ENCODE data around the gene WASF3.
"Not testable (repeated sequence)": the region's sequence is repeated elsewhere in the genome, so short reads cannot be mapped to it uniquely, and the experiment has no call there.

WASF3 gene

GRCh38 chr13:26722321-26722720 is 164.8 kb downstream of the WASF3 start:
- no peak for DNase-seq

DNA sequence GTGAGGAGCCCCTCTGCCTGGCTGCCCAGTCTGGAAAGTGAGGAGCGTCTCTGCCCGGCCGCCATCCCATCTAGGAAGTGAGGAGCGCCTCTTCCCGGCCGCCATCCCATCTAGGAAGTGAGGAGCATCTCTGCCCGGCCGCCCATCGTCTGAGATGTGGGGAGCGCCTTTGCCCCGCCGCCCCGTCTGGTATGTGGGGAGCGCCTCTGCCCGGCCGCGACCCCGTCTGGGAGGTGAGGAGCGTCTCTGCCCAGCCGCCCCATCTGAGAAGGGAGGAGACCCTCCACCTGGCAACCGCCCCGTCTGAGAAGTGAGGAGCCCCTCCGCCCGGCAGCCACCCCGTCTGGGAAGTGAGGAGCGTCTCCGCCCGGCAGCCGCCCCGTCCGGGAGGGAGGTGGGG is 166.1 kb downstream of the WASF3 start:
- DNase-seq, result not testable (repeated sequence)

DNA sequence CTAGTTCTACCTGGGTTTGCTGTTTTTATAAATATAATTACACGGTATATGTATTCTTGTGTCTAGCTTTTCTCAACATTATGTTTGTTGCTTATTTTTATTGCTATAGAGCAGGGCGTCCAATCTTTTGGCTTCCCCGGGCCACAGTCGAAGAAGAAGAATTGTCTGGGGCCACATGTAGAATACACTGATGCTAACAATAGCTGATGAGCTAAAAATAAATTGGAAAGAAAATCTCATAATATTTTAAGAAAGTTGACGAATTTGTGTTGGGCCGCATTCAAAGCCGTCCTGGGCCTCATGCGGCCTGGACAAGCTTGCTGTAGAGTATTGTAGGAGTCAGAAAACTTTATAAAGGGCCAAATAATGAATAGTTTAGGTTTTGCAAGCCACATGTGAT is 169.2 kb downstream of the WASF3 start:
- DNase-seq, result no peak

DNA sequence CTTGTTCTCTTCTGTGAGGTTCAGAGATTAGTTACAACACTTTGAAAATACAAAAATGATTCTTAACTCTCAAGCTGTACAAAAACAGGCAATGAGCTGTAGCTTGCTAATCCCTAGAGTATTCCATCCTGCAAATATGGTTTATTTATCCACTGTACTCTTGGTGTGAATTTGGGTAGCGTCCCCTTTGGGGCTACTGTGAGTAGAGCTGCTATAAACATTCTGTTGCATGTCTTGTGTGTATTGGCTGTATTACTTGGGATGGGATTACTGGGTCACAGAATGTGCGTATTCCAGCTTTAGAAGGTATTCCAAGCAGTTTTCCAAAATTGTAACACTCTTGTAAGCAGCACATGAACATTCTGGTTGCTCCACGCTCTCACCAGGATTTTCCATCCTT is 169.6 kb downstream of the WASF3 start:
- DNase-seq, result no peak

DNA sequence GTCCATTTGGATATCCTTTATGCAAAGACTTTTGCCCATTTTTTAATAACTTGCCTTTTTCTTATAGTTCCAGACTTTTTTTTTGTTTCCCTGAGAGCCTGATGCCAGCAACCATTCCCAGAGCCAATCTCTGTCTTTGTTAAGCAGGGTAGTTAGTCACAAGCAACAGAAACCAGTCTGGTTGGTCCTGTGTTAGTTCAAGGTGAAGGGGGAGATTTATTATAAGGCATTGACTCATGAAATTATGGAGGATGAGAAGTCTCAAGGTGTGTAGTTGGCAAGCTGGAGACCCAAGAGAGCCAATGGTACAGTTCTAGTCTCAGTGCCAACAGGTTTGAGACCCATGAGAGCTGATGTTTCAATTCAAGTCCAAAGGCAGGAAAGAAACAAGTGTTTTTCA is 170.2 kb downstream of the WASF3 start:
- DNase-seq, result no peak

GRCh38 chr13:26735677-26736076 is 178.2 kb downstream of the WASF3 start:
- DNase-seq, result no peak

All from RPMI8226 (cell line).